IPS DF 6.9 (cell line): Measurements from ENCODE around the gene FAM32A.

ENCODE experiments used
- DNase-seq: peaks from one replicate; pipeline ENCODE4 v3.0.0-alpha.2; 2013; ENCODE audit warnings: low read depth, low spot score
- H3K27ac ChIP-seq: one replicate; pipeline ENCODE4 v1.5.1; 2013; ENCODE audit warnings: low read length, control low read depth
- H3K27me3 ChIP-seq: 2 replicates; pipeline ENCODE4 v1.6.1; 2013; ENCODE audit warnings: mild to moderate bottlenecking, low read length; ENCODE audit not compliant: control insufficient read depth, insufficient read depth
- H3K36me3 ChIP-seq: 2 replicates; pipeline ENCODE4 v1.6.1; 2013; ENCODE audit warnings: low read length; ENCODE audit not compliant: control insufficient read depth, insufficient read depth
- H3K4me1 ChIP-seq: 2 replicates; pipeline ENCODE4 v1.6.1; 2013; ENCODE audit warnings: low read length; ENCODE audit not compliant: control insufficient read depth, insufficient read depth
- H3K4me3 ChIP-seq: 2 replicates; pipeline ENCODE4 v1.5.1; 2013; ENCODE audit warnings: mild to moderate bottlenecking, low read length
- H3K9me3 ChIP-seq: 2 replicates; pipeline ENCODE4 v1.6.1; 2013; ENCODE audit warnings: low read length, inconsistent platforms; ENCODE audit not compliant: control insufficient read depth, insufficient read depth
- WGBS: extraction: QIAGEN DNeasy Blood & Tissue Kit; methylation state at CpG from one replicate; pipeline ENCODE4 v1.1.7; 2013; ENCODE audit warnings: mixed read lengths, missing lambda C conversion rate; ENCODE audit not compliant: insufficient read length, insufficient coverage; 5-methylcytosine and 5-hydroxymethylcytosine counted together

Gene FAM32A

GRCh38 chr19:16208847-16209665 is 23.8 kb downstream of the FAM32A start:
- Histone ChIP-seq H3K27ac (no peak overlapping the region), H3K36me3 (peaks cover 3% of the 10 kb centered on the region), H3K4me3 (no peak overlapping the region), H3K4me1 (no peaks in the 10 kb centered on the region), H3K9me3 (no peaks in the 10 kb centered on the region), H3K27me3 (no peaks in the 10 kb centered on the region)
- no peak for DNase-seq
- WGBS = no CpG with 5 or more reads among the region's 29 CpGs

GRCh38 chr19:16210168-16210567 is 25.0 kb downstream of the FAM32A start:
- H3K4me1 ChIP-seq = no peaks in the 10 kb centered on the region
- no CpG with 5 or more reads among the region's 4 CpGs for whole genome bisulfite sequencing
- no peak overlapping the region for H3K27ac ChIP-seq
- no peak for DNase-seq
- H3K9me3 ChIP-seq = no peaks in the 10 kb centered on the region
- no peaks in the 10 kb centered on the region; the same call in 1 of the 2 replicates for H3K36me3 ChIP-seq
- no peak overlapping the region for H3K4me3 ChIP-seq
- no peaks in the 10 kb centered on the region for H3K27me3 ChIP-seq

- Histone ChIP-seq H3K27ac (no peak overlapping the region), H3K4me3 (no peak overlapping the region), H3K9me3 (no peaks in the 10 kb centered on the region), H3K4me1 (no peaks in the 10 kb centered on the region; the same call in 1 of the 2 replicates), H3K27me3 (no peaks in the 10 kb centered on the region), H3K36me3 (no peaks in the 10 kb centered on the region; the same call in 1 of the 2 replicates)
- DNase-seq = no peak
Measured at GRCh38 chr19:16213076-16213475, 27.9 kb downstream of the FAM32A start.

- DNase-seq = no peak
- Histone ChIP-seq H3K4me3 (no peak overlapping the region), H3K9me3 (no peaks in the 10 kb centered on the region; the same call in 1 of the 2 replicates), H3K27me3 (no peaks in the 10 kb centered on the region), H3K36me3 (no peaks in the 10 kb centered on the region; the same call in 1 of the 2 replicates), H3K4me1 (no peaks in the 10 kb centered on the region; the same call in 1 of the 2 replicates), H3K27ac (no peak overlapping the region)
- WGBS = no CpG with 5 or more reads among the region's 13 CpGs
Measured at GRCh38 chr19:16216744-16217670, 31.8 kb downstream of the FAM32A start.

- no CpG with 5 or more reads among the region's 16 CpGs for WGBS
- H3K27ac ChIP-seq = no peak overlapping the region
- no peaks in the 10 kb centered on the region; the same call in 1 of the 2 replicates for H3K9me3 ChIP-seq
- no peaks in the 10 kb centered on the region; the same call in 1 of the 2 replicates for H3K36me3 ChIP-seq
- no peak overlapping the region for H3K4me3 ChIP-seq
- H3K4me1 ChIP-seq = no peaks in the 10 kb centered on the region; the same call in 1 of the 2 replicates
- H3K27me3 ChIP-seq = no peaks in the 10 kb centered on the region
- DNase-seq = no peak
Measured at GRCh38 chr19:16217716-16218451, 32.7 kb downstream of the FAM32A start.

- Histone ChIP-seq H3K4me3 (no peak overlapping the region), H3K36me3 (no peaks in the 10 kb centered on the region; the same call in 1 of the 2 replicates), H3K27ac (no peak overlapping the region), H3K9me3 (no peaks in the 10 kb centered on the region; the same call in 1 of the 2 replicates), H3K27me3 (no peaks in the 10 kb centered on the region), H3K4me1 (no peaks in the 10 kb centered on the region; the same call in 1 of the 2 replicates)
- no peak for DNase-seq
- WGBS = no CpG with 5 or more reads among the region's 2 CpGs
Measured at GRCh38 chr19:16218851-16219250, 33.6 kb downstream of the FAM32A start.

- Histone ChIP-seq H3K9me3 (no peaks in the 10 kb centered on the region; the same call in 1 of the 2 replicates), H3K27me3 (no peaks in the 10 kb centered on the region), H3K36me3 (no peaks in the 10 kb centered on the region; the same call in 1 of the 2 replicates), H3K27ac (no peak overlapping the region), H3K4me1 (no peaks in the 10 kb centered on the region), H3K4me3 (no peak overlapping the region)
- WGBS = no CpG with 5 or more reads among the region's 3 CpGs
- no peak for DNase-seq
Measured at GRCh38 chr19:16222806-16223205, 37.6 kb downstream of the FAM32A start.

- no CpG with 5 or more reads among the region's 15 CpGs for WGBS
Measured at GRCh38 chr19:16223746-16224145, 38.5 kb downstream of the FAM32A start.

GRCh38 chr19:16224293-16225045 is 39.3 kb downstream of the FAM32A start:
- Histone ChIP-seq H3K4me1 (no peaks in the 10 kb centered on the region), H3K27me3 (no peaks in the 10 kb centered on the region), H3K4me3 (no peak overlapping the region), H3K36me3 (no peaks in the 10 kb centered on the region; the same call in 1 of the 2 replicates), H3K27ac (no peak overlapping the region), H3K9me3 (no peaks in the 10 kb centered on the region; the same call in 1 of the 2 replicates)
- WGBS = no CpG with 5 or more reads among the region's 32 CpGs
- DNase-seq = no peak

More at GRCh38 chr19:16223746-16224145, 38.5 kb downstream of the FAM32A start:
- Histone ChIP-seq H3K36me3 (no peaks in the 10 kb centered on the region; the same call in 1 of the 2 replicates), H3K27ac (no peak overlapping the region), H3K27me3 (no peaks in the 10 kb centered on the region), H3K9me3 (no peaks in the 10 kb centered on the region; the same call in 1 of the 2 replicates), H3K4me3 (no peak overlapping the region), H3K4me1 (no peaks in the 10 kb centered on the region)
- DNase-seq = no peak
